Suprapubic skin (tissue), 4 donors: ENCODE data around the gene VAT1L.

ENCODE experiments used
- CTCF ChIP-seq, 2 donors: fragments of 200-600 bp in 1 of 2; fragments of 450-650 bp in 1 of 2; sonication (generic) in 1 of 2; IDR thresholded peaks; one replicate each; pipeline ENCODE4 v1.5.1; 2016 to 2019; ENCODE audit warnings: antibody characterized with exemption in 2 of 2, mild to moderate bottlenecking in 1 of 2, moderate library complexity in 1 of 2
- POLR2A ChIP-seq, 2 donors: fragments of 450-650 bp; IDR thresholded peaks; one replicate each; pipeline ENCODE4 v1.6.1; 2017; ENCODE audit warnings: antibody characterized with exemption in 2 of 2, mild to moderate bottlenecking in 2 of 2, moderate library complexity in 2 of 2
- POLR2AphosphoS5 ChIP-seq, 3 donors: sonication (generic); formaldehyde crosslinking; IDR thresholded peaks; one replicate each; pipeline ENCODE4 v1.6.1; 2017; ENCODE audit warnings: antibody characterized with exemption in 3 of 3

- TF ChIP-seq CTCF (IDR thresholded peaks at IDR 0.05) (no peak), POLR2A (IDR thresholded peaks at IDR 0.05) (no peak), POLR2AphosphoS5 (IDR thresholded peaks at IDR 0.05) (no peak)
Observed at GRCh38 chr16:77843405-77843804, 55.0 kb downstream of the VAT1L start.
